ENCODE measurements around the gene RCAN3. TPM values are rescaled to one million over a fixed set of nuclear protein-coding genes. Genes with fewer than 3 reads are reported as not detected.

Gene RCAN3
- total and polyA plus RNA-seq, 10 of the 15 experiments (the other 5 are each of a cell fraction or from before 2014, with no cell fraction given) = 0.02 to 0.46 (median 0.06) TPM; not detected in 3

DNA sequence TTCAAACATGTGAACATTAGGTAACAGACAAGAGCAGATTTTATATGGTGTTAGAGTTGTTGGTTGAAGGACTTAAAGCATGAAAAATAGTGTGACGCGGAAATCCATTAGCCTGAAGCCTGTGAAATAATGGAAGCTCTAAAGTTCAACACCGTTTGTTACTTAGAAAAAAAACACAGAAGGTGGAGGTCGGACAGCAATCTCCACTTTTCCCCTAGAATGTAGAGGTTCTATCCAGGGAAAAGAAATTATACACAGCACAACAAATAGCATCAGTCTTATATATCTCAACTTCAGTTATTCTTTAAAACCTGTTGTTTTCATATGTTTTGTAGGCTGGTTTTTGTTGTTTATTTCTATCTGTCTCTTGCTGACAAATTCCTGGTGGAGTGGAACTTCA, 1.9 kb downstream of the RCAN3 start:
- ChIA-PET RAD21 (ENCODE audit: unreplicated experiment) (no interaction called here), POLR2A (no interaction called here), SMC1A (ENCODE audit: uncharacterized antibody, unreplicated experiment) (no interaction called here), CTCF (interaction anchor here (1.1 kb wide), 1 partner anchor 89 kb away, joined by 3 read pairs; the partner anchor contains the start of gene NIPAL3)
- Histone ChIP-seq H3K36me3 (ENCODE audit: control insufficient read depth in 2 of 2, insufficient read depth in 2 of 2, low read length in 1 of 2) (no peaks in the 10 kb centered on the region), H3K27me3 (replicated peaks in 1 of 2; ENCODE audit: control insufficient read depth in 2 of 2, insufficient read depth in 2 of 2, low read length in 1 of 2) (peaks cover 10 to 20% of the 10 kb centered on the region in 2 experiments), H3K4me2 (ENCODE audit: control insufficient read depth, insufficient read depth) (no peak overlapping the region), H3K9me3 (replicated peaks; ENCODE audit: control insufficient read depth, insufficient read depth, low read length) (no peaks in the 10 kb centered on the region), H4K20me1 (ENCODE audit: control insufficient read depth, insufficient read depth) (no peaks in the 10 kb centered on the region; the same call in 1 of the 2 replicates), H3K27ac (ENCODE audit: control insufficient read depth, insufficient read depth) (no peak overlapping the region), H2AFZ (ENCODE audit: control insufficient read depth, low read depth, low read length) (no peak overlapping the region), H3K79me2 (ENCODE audit: control insufficient read depth, insufficient read depth, low read length) (no peaks in the 10 kb centered on the region), H3K4me1 (ENCODE audit: control insufficient read depth, insufficient read depth, low read length) (peaks cover 8% of the 10 kb centered on the region), H3K4me3 (no peak overlapping the region), H3K9ac (ENCODE audit: control insufficient read depth, insufficient read depth, low read length) (no peak overlapping the region)
- no TSS peak for BruUV-seq (replicated peaks)
- 64% methylated on average over 4 of the region's 4 CpGs for WGBS (ENCODE audit: insufficient coverage, insufficient replicate concordance, low lambda C conversion rate, missing lambda C conversion rate)
- DNase-seq (ENCODE audit: low read depth, low spot score) = no peak
- intact Hi-C loops (cut with micrococcal nuclease; ENCODE audit: unreplicated experiment) (no loop called here), in situ Hi-C loops (cut with MboI) (no loop called here)
- FAIRE-seq = no peak
- ATAC-seq = no peak
- TF ChIP-seq, protein P1, sequence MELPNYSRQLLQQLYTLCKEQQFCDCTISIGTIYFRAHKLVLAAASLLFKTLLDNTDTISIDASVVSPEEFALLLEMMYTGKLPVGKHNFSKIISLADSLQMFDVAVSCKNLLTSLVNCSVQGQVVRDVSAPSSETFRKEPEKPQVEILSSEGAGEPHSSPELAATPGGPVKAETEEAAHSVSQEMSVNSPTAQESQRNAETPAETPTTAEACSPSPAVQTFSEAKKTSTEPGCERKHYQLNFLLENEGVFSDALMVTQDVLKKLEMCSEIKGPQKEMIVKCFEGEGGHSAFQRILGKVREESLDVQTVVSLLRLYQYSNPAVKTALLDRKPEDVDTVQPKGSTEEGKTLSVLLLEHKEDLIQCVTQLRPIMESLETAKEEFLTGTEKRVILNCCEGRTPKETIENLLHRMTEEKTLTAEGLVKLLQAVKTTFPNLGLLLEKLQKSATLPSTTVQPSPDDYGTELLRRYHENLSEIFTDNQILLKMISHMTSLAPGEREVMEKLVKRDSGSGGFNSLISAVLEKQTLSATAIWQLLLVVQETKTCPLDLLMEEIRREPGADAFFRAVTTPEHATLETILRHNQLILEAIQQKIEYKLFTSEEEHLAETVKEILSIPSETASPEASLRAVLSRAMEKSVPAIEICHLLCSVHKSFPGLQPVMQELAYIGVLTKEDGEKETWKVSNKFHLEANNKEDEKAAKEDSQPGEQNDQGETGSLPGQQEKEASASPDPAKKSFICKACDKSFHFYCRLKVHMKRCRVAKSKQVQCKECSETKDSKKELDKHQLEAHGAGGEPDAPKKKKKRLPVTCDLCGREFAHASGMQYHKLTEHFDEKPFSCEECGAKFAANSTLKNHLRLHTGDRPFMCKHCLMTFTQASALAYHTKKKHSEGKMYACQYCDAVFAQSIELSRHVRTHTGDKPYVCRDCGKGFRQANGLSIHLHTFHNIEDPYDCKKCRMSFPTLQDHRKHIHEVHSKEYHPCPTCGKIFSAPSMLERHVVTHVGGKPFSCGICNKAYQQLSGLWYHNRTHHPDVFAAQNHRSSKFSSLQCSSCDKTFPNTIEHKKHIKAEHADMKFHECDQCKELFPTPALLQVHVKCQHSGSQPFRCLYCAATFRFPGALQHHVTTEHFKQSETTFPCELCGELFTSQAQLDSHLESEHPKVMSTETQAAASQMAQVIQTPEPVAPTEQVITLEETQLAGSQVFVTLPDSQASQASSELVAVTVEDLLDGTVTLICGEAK (IDR thresholded peaks at IDR 0.05; ENCODE audit: borderline replicate concordance) = no peak
- TF ChIP-seq SUZ12 (IDR thresholded peaks at IDR 0.05; ENCODE audit: unreplicated experiment) (no peak), ATF7 (IDR thresholded peaks at IDR 0.05; ENCODE audit: low read depth) (no peak), GATAD2B (conservative IDR thresholded peaks at IDR 0.05; ENCODE audit: low read depth) (no peak)

All from GM12878 (cell line).